IPS-15b (cell line): ENCODE measurements around the gene KCNQ4.

Source experiments
- H3K27me3 ChIP-seq: one replicate; pipeline ENCODE4 v1.6.1; 2013; ENCODE audit warnings: low read length; ENCODE audit not compliant: control insufficient read depth, insufficient read depth
- H3K36me3 ChIP-seq: one replicate; pipeline ENCODE4 v1.6.1; 2013; ENCODE audit warnings: low read length; ENCODE audit not compliant: control insufficient read depth, insufficient read depth
- H3K4me1 ChIP-seq: one replicate; pipeline ENCODE4 v1.6.1; 2013; ENCODE audit warnings: mild to moderate bottlenecking, low read length; ENCODE audit not compliant: control insufficient read depth, insufficient read depth
- H3K4me3 ChIP-seq: one replicate; pipeline ENCODE4 v1.5.1; 2013; ENCODE audit warnings: low read depth, low read length
- H3K9ac ChIP-seq: one replicate; pipeline ENCODE4 v1.6.1; 2013; ENCODE audit warnings: low read depth, mild to moderate bottlenecking, low read length
- H3K9me3 ChIP-seq: one replicate; pipeline ENCODE4 v1.6.1; 2013; ENCODE audit warnings: mild to moderate bottlenecking, low read length; ENCODE audit not compliant: control insufficient read depth, insufficient read depth

The KCNQ4 gene

DNA sequence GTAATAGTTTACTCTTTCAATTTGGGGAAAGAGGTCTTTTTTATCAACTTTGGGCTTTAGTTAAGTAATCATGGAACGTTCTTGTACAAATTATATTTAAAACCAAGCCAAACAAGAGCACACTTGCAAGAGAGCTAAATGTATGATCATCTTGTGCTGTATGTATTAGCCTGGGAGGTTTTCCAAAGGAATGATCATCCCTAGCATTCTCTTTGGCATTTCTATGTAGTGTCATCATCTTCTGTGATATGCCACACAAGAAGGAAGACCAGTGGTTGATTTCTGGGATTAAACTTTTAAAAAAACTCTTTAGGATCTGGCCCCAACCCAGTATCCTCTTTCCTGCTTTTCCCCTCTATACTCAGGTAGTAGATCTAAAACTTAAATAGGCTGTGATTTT, 38.4 kb upstream of the KCNQ4 start:
- peaks cover 3% of the 10 kb centered on the region for H3K36me3 ChIP-seq
- H3K9me3 ChIP-seq, result no peaks in the 10 kb centered on the region
- H3K27me3 ChIP-seq, result no peaks in the 10 kb centered on the region
- H3K9ac ChIP-seq, result no peak overlapping the region
- H3K4me1 ChIP-seq, result no peaks in the 10 kb centered on the region
- H3K4me3 ChIP-seq, result no peak overlapping the region

DNA sequence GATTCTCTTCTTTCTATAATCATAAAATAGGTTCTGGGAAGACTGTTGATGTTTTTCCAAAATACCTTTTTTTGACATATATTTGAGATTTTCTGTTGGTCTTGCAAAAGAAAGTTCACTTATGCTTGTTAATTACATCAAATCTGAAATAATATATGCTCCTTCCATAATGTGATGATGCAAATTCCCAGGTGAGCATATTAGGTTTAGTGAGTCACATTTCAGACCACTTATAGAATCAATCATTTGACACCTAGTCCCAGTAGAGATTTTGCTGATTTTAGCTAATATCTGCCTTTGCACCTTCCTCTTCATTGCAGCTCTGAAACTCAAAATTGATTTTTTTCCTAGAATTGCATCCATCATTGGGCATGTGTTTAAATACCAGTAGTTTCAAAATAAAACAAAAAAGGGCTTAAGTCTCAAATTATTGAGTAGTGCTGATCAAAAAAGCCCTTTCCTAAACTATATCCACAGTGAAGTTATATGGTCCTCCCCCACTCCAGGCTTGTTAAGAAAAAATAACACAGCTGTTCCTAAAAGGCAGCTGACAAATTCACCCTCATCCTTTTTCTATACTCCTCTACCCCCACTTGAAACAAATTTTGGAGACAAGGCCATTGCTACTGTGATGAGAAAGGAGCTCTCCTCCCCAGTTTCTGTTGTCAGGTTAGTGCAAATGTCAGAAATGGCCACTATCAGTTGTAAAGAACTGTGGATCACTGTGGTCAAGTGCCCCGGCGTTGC, 37.1 kb upstream of the KCNQ4 start:
- Histone ChIP-seq H3K27me3 (no peaks in the 10 kb centered on the region), H3K4me1 (no peaks in the 10 kb centered on the region), H3K9me3 (no peaks in the 10 kb centered on the region), H3K36me3 (peaks cover 3% of the 10 kb centered on the region), H3K4me3 (no peak overlapping the region), H3K9ac (no peak overlapping the region)

DNA sequence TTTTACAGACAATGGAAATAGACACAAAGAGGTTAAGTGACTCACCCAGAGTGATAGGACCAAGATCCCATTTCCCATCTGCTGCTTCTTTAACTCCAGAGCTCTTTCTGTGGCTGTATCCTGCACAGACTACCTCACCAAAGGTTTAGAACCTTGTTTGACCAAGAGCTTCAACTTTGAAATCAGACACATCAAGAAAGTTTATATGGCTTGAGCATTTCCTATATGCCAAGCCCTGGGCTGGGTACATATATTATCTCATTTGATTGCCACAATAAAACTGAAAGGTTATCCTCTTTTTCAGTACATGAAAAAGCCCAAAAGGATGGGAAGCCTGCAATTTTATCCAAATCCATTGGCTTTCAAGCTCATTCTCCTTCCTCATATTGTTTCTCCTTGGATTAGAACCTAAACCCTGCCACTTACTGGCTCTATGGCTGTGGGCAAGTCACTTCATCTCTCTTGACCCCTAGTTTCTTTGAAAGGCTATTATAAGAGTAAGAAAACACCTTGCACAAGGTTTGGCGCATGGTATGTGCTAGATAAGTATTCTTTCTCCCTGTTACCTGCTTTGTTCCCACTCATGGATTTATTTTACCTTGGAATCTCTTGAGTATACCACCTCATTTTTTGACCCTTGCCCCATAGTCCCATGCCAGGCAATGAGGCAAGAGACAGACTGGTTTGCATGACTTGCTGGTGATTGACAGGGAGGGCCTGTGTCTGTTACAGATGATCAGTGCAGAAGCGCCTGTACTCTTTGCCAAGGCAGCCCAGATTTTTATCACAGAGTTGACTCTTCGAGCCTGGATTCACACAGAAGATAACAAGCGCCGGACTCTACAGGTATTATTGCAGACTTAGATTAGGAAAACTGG, 34.5 kb upstream of the KCNQ4 start:
- peaks cover 5% of the 10 kb centered on the region for H3K36me3 ChIP-seq
- H3K9ac ChIP-seq, result no peak overlapping the region
- H3K27me3 ChIP-seq, result no peaks in the 10 kb centered on the region
- no peaks in the 10 kb centered on the region for H3K9me3 ChIP-seq
- no peak overlapping the region for H3K4me3 ChIP-seq
- no peaks in the 10 kb centered on the region for H3K4me1 ChIP-seq

DNA sequence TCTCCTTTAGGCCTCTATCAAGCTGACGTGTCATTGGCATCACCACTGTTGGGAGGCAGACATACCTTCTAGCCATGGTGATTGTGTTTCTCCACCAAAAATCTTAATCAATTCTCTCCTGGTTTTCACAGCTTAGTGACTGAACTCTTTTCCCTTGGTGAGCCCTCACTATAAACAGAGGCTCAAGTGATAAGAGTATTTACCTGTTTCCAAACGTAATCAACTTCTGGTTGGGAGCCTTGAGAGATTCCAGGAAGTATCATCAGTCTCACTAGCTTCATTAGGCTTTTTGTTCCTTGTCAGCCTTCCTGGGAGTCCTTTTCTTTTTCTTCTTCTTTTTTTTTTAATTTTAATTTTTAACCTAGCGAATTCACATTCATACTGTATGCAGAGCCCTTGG, 33.8 kb upstream of the KCNQ4 start:
- Histone ChIP-seq H3K4me1 (no peaks in the 10 kb centered on the region), H3K27me3 (no peaks in the 10 kb centered on the region), H3K36me3 (peaks cover 12% of the 10 kb centered on the region), H3K9ac (no peak overlapping the region), H3K4me3 (no peak overlapping the region), H3K9me3 (no peaks in the 10 kb centered on the region)

DNA sequence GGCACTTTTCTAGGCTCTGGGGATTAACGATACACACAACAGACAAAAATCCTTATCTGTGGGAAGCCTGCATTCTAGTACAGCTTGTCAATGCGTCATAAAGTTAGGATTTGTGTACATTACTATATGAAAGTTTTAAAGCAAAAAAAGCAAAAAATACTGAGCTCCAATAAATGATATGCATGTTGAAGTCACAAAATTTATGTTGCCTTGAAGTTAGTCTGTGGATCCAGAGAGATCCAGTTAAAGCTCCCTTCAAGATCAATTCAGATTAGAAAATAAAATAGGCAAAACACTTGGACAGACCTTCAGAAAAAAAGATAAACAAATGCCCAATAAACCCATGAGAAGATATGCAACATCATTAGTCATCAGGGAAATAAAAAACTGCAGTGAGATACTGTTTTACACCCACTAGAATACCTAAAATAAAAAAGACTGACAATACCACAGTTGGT, 33.1 kb upstream of the KCNQ4 start:
- Histone ChIP-seq H3K4me3 (no peak overlapping the region), H3K36me3 (peaks cover 18% of the 10 kb centered on the region), H3K4me1 (no peaks in the 10 kb centered on the region)

DNA sequence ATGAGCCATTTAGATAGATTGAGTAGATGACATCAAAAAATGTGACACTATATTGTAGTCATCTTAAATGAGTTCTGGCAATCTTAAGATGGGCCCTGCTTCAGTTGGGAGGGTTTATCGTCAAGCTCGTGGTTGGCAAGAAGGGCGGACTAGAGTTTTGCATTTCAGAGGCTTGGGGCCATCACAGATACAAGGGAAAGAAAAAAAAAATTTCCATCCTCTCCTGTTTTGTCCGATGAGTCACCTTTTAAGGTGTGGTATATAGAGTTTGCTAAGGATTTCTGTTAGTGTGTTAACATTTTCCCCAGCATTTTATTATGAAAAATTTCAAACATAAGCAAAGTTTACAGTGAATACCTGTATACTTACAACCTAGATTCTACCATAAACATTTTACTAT, 31.8 kb upstream of the KCNQ4 start:
- Histone ChIP-seq H3K36me3 (peaks cover 19% of the 10 kb centered on the region), H3K9me3 (no peaks in the 10 kb centered on the region), H3K4me1 (no peaks in the 10 kb centered on the region), H3K27me3 (no peaks in the 10 kb centered on the region), H3K9ac (no peak overlapping the region), H3K4me3 (no peak overlapping the region)

More for the DNA sequence above, 33.1 kb upstream of the KCNQ4 start:
- H3K9ac ChIP-seq, result no peak overlapping the region
- H3K27me3 ChIP-seq, result no peaks in the 10 kb centered on the region
- H3K9me3 ChIP-seq, result no peaks in the 10 kb centered on the region

DNA sequence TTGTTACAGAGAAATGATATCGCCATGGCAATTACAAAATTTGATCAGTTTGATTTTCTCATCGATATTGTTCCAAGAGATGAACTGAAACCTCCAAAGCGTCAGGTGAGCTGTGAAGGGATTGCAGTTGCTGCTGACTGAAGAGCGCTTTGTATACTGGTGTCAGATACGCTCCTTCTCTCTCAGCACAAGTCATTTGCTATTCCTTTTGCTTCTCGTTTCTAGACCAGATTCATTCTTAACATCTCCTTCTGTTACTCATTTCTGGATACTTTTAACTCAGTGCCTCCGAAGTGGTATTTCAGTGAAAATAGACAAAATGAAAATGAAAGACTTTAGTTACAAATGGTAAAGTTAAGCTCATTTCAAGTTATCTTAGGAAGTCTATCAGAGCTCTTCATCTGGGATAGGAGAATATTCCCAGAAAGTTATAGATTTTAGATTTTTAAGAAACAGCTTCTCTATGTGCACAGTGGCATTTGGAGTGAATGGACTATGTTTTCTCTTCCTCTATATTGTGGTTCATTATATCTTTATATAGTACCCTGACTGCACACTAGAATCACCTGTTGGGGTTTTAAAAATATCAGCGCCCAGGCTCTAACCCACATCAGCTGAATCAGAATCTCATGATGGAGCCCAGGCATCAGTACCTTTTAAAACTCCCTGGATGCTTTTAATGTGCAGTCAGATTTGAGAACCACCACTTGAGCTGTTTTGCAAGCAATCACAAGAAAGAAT, 30.3 kb upstream of the KCNQ4 start:
- Histone ChIP-seq H3K4me1 (no peaks in the 10 kb centered on the region), H3K4me3 (no peak overlapping the region), H3K9me3 (no peaks in the 10 kb centered on the region), H3K9ac (no peak overlapping the region), H3K36me3 (peaks cover 23% of the 10 kb centered on the region), H3K27me3 (no peaks in the 10 kb centered on the region)

DNA sequence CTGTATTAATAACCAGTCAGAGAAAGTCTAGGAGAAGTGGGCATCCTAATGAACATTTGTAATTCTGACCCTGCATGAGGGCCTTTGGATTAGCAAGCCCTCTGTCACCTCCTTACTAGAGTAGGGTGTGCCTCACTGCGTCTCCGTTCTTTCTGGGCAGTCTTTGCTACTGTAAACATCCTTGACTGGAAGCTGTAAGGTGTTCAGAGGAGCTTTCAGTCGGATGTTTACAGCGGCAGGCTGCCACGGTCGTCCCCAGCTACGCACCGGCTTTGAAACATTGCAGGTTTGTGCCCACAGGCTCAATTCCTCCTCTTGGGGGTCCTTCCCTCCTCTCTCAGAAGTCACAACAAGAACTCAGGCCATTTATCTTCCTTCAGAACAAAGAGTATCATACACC, 29.4 kb upstream of the KCNQ4 start:
- no peak overlapping the region for H3K9ac ChIP-seq
- no peaks in the 10 kb centered on the region for H3K9me3 ChIP-seq
- H3K4me3 ChIP-seq, result no peak overlapping the region
- no peaks in the 10 kb centered on the region for H3K27me3 ChIP-seq
- H3K4me1 ChIP-seq, result no peaks in the 10 kb centered on the region
- H3K36me3 ChIP-seq, result peaks cover 23% of the 10 kb centered on the region

DNA sequence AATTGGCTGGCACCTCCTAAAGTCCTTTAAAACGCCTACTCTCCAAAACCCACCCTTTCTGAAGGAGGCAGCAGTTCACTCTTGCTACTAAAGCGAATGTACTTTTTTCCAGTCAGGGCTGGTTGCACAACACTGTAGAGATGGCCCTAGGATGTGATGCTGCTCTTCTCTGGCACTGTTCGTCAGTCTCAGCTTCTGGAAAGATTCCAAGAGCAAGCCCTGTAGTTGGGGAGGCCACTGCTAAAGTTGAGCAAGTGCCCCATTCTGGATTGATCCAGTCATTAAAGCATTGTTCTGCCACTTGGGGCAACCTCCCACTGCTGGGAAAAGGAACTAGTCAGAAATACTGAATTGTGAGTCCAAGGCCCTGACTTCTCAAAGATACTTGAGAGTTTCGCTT, 28.5 kb upstream of the KCNQ4 start:
- no peaks in the 10 kb centered on the region for H3K4me1 ChIP-seq
- H3K27me3 ChIP-seq, result no peaks in the 10 kb centered on the region
- H3K9ac ChIP-seq, result no peak overlapping the region
- H3K4me3 ChIP-seq, result no peak overlapping the region
- H3K36me3 ChIP-seq, result peaks cover 20% of the 10 kb centered on the region
- no peaks in the 10 kb centered on the region for H3K9me3 ChIP-seq

DNA sequence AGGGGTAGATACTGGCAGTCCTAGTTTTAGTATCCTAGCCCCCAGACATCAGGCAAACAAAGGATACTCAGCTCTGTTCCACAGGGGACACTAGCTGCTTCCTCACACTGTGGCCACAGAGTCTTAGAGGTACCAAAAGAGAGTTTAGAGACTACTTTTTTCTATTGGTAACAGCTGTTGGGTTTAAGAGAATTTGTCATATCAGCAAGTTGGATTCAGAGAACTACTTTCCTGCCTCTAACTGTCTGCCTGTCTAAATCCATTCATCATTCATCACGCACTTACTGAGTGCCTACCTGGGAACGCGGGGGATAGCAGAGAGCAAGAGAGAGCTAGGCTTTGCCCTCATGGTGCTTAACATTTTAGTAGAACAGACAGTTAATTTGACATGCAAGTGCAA, 27.1 kb upstream of the KCNQ4 start:
- Histone ChIP-seq H3K4me1 (no peaks in the 10 kb centered on the region), H3K4me3 (no peak overlapping the region), H3K27me3 (no peaks in the 10 kb centered on the region), H3K9me3 (no peaks in the 10 kb centered on the region), H3K9ac (no peak overlapping the region), H3K36me3 (peaks cover 20% of the 10 kb centered on the region)

DNA sequence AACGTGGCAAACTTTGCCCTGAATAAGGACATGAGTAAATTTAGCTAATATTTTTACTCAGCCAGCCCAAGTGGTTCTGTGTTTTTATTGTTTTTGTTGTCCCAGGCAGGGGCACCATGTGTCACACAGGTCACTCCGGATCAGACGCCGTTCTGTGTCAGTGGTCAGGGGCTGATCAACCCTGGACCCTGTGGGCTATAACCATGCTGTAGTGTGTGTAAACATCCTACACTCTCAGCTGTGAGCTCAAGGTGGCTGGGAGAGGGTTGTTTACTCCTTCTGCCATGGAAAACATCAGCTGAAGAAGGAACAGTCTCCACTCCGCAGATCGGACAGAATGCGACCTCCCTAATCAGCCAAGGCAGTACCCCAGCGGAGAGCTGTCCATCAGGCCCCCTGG, 26.5 kb upstream of the KCNQ4 start:
- Histone ChIP-seq H3K9ac (no peak overlapping the region), H3K27me3 (no peaks in the 10 kb centered on the region), H3K36me3 (peaks cover 20% of the 10 kb centered on the region), H3K4me3 (no peak overlapping the region), H3K4me1 (no peaks in the 10 kb centered on the region), H3K9me3 (no peaks in the 10 kb centered on the region)
